Stomach (tissue), 9 donors: ENCODE measurements around the gene LY6G5C. TPM values are rescaled to one million over a fixed set of nuclear protein-coding genes. Genes with fewer than 3 reads are reported as not detected.

Experiments
- DNase-seq, 2 donors: peaks; one replicate each; pipeline versions ENCODE4 v3.0.0 to v3.0.0-alpha.2; 2013 to 2019
- H3K27ac ChIP-seq, 5 donors: fragments of 200-600 bp in 4 of 5; sonication (generic) in 4 of 5; one replicate each; pipeline ENCODE4 v1.5.1; 2013 to 2019; ENCODE audit warnings: mild to moderate bottlenecking in 1 of 5, moderate library complexity in 1 of 5
- H3K27me3 ChIP-seq, 3 donors: fragments of 200-600 bp; sonication (generic); one replicate each; pipeline ENCODE4 v1.5.1; 2017 to 2019; ENCODE audit warnings: mixed run types in 1 of 3
- H3K36me3 ChIP-seq, 4 donors: fragments of 200-600 bp; sonication (generic); 1 replicate in 3 of 4; 2 replicates in 1 of 4; pipeline ENCODE4 v1.5.1; 2016 to 2019
- H3K4me1 ChIP-seq, 4 donors: fragments of 200-600 bp; sonication (generic); one replicate each; pipeline ENCODE4 v1.5.1; 2016 to 2019
- H3K4me3 ChIP-seq, 4 donors: fragments of 200-600 bp; sonication (generic) in 3 of 4; one replicate each; pipeline ENCODE4 v1.5.1; 2016 to 2019; ENCODE audit warnings: mild to moderate bottlenecking in 1 of 4
- H3K9me3 ChIP-seq, 4 donors: fragments of 200-600 bp; sonication (generic); one replicate each; pipeline ENCODE4 v1.5.1; 2016 to 2019
- CTCF ChIP-seq, 7 experiments: fragments of 450-650 bp in 4 of 7; fragments of 200-600 bp in 3 of 7; sonication (generic) in 3 of 7; IDR thresholded peaks; one replicate each; pipeline ENCODE4 v1.5.1; 2016 to 2019; ENCODE audit warnings: antibody characterized with exemption in 7 of 7, control low read depth in 2 of 7, mild to moderate bottlenecking in 1 of 7
- EP300 ChIP-seq: sonication (generic); formaldehyde crosslinking; IDR thresholded peaks from one replicate; pipeline ENCODE4 v1.6.1; 2017; ENCODE audit warnings: antibody characterized with exemption
- POLR2A ChIP-seq, 4 donors: fragments of 450-650 bp; IDR thresholded peaks; one replicate each; pipeline ENCODE4 v1.6.1; 2016; ENCODE audit warnings: antibody characterized with exemption in 4 of 4, control low read depth in 2 of 4, mild to moderate bottlenecking in 1 of 4, moderate library complexity in 1 of 4
- POLR2AphosphoS5 ChIP-seq, 3 donors: sonication (generic); formaldehyde crosslinking; IDR thresholded peaks; one replicate each; pipeline ENCODE4 v1.6.1; 2016; ENCODE audit warnings: antibody characterized with exemption in 3 of 3
- WGBS, 5 donors: extraction: QIAGEN DNeasy Blood & Tissue Kit in 3 of 5; methylation state at CpG; one replicate each; pipeline versions ENCODE4 v1.1.5 to v1.1.7; 2013 to 2018; 5-methylcytosine and 5-hydroxymethylcytosine counted together
- intact Hi-C: fragments of 100-400 bp; cut with DNase I; formaldehyde crosslinking; loops from one replicate; pipeline ENCODE4 v1.15.1; 2023; ENCODE audit warnings: low total_unique reads
- polyA plus RNA-seq, 3 donors: library from polyadenylated mRNA; stranded (reverse); fragments of 200-250 nt; gene quantifications; one replicate each; pipeline ENCODE4 v1.2.3, GENCODE V29; 2013
- total RNA-seq, 5 donors: library from RNA; depleted of rRNA; stranded (reverse); fragments of >200 nt; gene quantifications; one replicate each; pipeline versions ENCODE4 v1.1.0 to v1.2.3, GENCODE V29; 2014 to 2016
- donor health status: healthy with polysubstance abuse.
- donor health status: Bipolar disorder and iron deficiency.
- donor health status: healthy.

LY6G5C gene
- total and polyA plus RNA-seq, 8 donors, result 1.8 to 4.9 (median 2.7) TPM; not detected in 5

- no peaks in the 10 kb centered on the region for H3K36me3 ChIP-seq
- H3K27me3 ChIP-seq, result no peaks in the 10 kb centered on the region
- no peak for TF ChIP-seq POLR2AphosphoS5 (IDR thresholded peaks at IDR 0.05)
- no peak for TF ChIP-seq CTCF (IDR thresholded peaks at IDR 0.05)
- TF ChIP-seq POLR2A (IDR thresholded peaks at IDR 0.05), result no peak
- TF ChIP-seq EP300, result no peak
- H3K27ac ChIP-seq, result no peak overlapping the region
- peak in 1 of 2 donors; percentile 60 for DNase-seq
- no peaks in the 10 kb centered on the region for H3K9me3 ChIP-seq
- intact Hi-C loops, result no loop called here
- H3K4me1 ChIP-seq, result peaks cover 0 to 15% (median 12%) of the 10 kb centered on the region in 4 donors
- 62 to 74% (median 67%) methylated on average over 10 of the region's 10 CpGs for WGBS, 5 donors
- H3K4me3 ChIP-seq, result no peak overlapping the region
Observed at GRCh38 chr6:31717499-31718222, 36.8 kb upstream of the LY6G5C start.

GRCh38 chr6:31715022-31715958 lies 34.4 kb upstream of the LY6G5C start, which contains the start of gene LY6G6D:
TSS of gene LY6G6D (plus strand) at chr6:31715348. CDS start at chr6:31715356, 8 bp downstream.
- no peak within 1 kb of the TSS for H3K27ac ChIP-seq

GRCh38 chr6:31713991-31714684 lies 33.3 kb upstream of the LY6G5C start:
- no peaks in the 10 kb centered on the region for H3K9me3 ChIP-seq
- no peak for TF ChIP-seq POLR2A (IDR thresholded peaks at IDR 0.05)
- H3K4me1 ChIP-seq, result peaks cover 0 to 24% (median 12%) of the 10 kb centered on the region in 4 donors
- intact Hi-C loops, result no loop called here
- H3K36me3 ChIP-seq, result no peaks in the 10 kb centered on the region
- WGBS, 5 donors, result 37 to 51% (median 47%) methylated on average over 5 of the region's 5 CpGs
- H3K4me3 ChIP-seq, result no peak overlapping the region
- no peak for DNase-seq
- H3K27ac ChIP-seq, result no peak overlapping the region
- H3K27me3 ChIP-seq, result peaks cover 0 to 4% (median 0%) of the 10 kb centered on the region in 3 donors

More at GRCh38 chr6:31715022-31715958, 34.4 kb upstream of the LY6G5C start, which contains the start of gene LY6G6D:
- DNase-seq, result peak in 1 of 2 donors; percentile 24
- Histone ChIP-seq H3K27me3 (peaks cover 0 to under 1% (median 0%) of the 10 kb centered on the region in 3 donors), H3K4me1 (peaks cover 0 to 25% (median 12%) of the 10 kb centered on the region in 4 donors), H3K9me3 (no peaks in the 10 kb centered on the region), H3K36me3 (no peaks in the 10 kb centered on the region), H3K4me3 (no peak within 1 kb of the TSS)
- TF ChIP-seq POLR2AphosphoS5 (IDR thresholded peaks at IDR 0.05) (no peak), CTCF (IDR thresholded peaks at IDR 0.05) (no peak), EP300 (no peak)
- intact Hi-C loops, result no loop called here
- 63 to 86% (median 83%) methylated on average over 11 to 16 of the region's 16 CpGs for WGBS, 5 donors

- Histone ChIP-seq H3K4me3 (no peak overlapping the region), H3K36me3 (no peaks in the 10 kb centered on the region), H3K27ac (no peak overlapping the region), H3K4me1 (peaks cover 0 to 17% (median 10%) of the 10 kb centered on the region in 4 donors), H3K27me3 (peaks cover 0 to 4% (median 0%) of the 10 kb centered on the region in 3 donors), H3K9me3 (no peaks in the 10 kb centered on the region)
- 62 to 82% (median 75%) methylated on average over 4 of the region's 4 CpGs for WGBS, 5 donors
- no peak for TF ChIP-seq EP300
- no peak for TF ChIP-seq CTCF (IDR thresholded peaks at IDR 0.05)
- TF ChIP-seq POLR2AphosphoS5 (IDR thresholded peaks at IDR 0.05), result no peak
- no peak for TF ChIP-seq POLR2A (IDR thresholded peaks at IDR 0.05)
- intact Hi-C loops, result no loop called here
- DNase-seq, result no peak
Observed at GRCh38 chr6:31713465-31713864, 32.6 kb upstream of the LY6G5C start.
